Medulla oblongata (tissue), 1 donor: ENCODE data around the gene KIF27.
"Not testable (repeated sequence)": the region's sequence is repeated elsewhere in the genome, so short reads cannot be mapped to it uniquely, and the experiment has no call there.

ENCODE experiments used
- DNase-seq: peaks from one replicate; pipeline ENCODE4 v3.0.0-alpha.2; 2015; ENCODE audit errors: extremely low spot score

The KIF27 gene

DNA sequence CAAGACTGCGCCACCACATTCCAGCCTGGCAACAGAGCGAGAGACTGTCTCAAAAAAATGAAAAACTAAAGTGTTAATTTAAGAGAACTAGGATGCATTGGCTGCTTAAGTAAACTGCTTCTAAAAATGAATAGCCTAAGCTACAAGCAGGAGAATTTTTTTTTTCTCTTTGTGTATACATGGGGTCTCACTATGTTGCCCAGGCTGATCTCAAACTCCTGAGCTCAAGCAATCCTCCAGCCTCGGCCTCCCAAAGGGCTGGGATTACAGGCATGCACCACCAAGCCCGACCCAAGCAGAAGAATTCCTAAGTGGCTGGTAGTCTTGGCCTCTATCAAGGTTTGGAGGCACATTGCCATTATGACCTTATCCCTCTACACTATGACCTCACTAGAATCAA is 106.1 kb downstream of the KIF27 start:
- DNase-seq, result not testable (repeated sequence)

DNA sequence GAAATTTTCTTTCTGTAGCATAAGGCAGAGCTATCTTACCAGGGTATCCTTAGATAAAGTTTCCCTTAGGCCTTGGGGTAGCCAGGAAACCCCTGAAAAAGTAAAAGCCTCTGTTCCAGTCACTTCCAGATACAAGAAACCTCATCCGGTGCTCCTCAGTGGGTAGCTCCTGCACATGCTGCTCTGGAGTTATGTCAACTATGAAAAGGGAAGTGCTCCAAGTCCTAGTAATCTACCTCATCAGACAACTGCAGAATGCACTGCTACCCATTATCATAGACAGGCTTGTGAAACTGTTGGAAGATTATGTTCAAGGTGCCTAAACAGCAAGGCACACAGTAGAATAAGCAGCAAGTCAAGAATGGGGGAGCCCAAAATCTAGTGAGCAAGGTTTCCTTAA is 112.0 kb downstream of the KIF27 start:
- not testable (repeated sequence) for DNase-seq

DNA sequence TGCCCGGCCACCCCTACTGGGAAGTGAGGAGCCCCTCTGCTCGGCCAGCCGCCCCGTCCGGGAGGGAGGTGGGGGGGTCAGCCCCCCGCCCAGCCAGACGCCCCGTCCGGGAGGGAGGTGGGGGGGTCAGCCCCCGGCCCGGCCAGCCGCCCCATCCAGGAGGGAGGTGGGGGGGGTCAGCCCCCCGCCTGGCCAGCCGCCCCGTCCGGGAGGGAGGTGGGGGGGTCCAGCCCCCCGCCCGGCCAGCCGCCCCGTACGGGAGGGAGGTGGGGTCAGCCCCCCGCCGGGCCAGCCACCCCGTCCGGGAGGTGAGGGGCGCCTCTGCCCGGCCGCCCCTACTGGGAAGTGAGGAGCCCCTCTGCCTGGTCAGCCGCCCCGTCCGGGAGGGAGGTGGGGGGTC is 116.8 kb downstream of the KIF27 start:
- not testable (repeated sequence) for DNase-seq

DNA sequence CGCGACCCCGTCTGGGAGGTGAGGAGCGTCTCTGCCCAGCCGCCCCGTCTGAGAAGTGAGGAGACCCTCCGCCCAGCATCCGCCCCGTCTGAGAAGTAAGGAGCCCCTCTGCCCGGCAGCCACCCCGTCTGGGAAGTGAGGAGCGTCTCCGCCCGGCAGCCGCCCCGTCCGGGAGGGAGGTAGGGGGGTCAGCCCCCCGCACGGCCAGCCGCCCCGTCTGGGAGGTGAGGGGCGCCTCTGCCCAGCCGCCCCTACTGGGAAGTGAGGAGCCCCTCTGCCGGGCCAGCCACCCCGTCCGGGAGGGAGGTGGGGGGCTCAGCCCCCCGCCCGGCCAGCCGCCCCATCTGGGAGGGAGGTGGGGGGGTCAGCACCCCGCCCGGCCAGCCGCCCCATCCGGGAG is 117.3 kb downstream of the KIF27 start:
- DNase-seq, result not testable (repeated sequence)

DNA sequence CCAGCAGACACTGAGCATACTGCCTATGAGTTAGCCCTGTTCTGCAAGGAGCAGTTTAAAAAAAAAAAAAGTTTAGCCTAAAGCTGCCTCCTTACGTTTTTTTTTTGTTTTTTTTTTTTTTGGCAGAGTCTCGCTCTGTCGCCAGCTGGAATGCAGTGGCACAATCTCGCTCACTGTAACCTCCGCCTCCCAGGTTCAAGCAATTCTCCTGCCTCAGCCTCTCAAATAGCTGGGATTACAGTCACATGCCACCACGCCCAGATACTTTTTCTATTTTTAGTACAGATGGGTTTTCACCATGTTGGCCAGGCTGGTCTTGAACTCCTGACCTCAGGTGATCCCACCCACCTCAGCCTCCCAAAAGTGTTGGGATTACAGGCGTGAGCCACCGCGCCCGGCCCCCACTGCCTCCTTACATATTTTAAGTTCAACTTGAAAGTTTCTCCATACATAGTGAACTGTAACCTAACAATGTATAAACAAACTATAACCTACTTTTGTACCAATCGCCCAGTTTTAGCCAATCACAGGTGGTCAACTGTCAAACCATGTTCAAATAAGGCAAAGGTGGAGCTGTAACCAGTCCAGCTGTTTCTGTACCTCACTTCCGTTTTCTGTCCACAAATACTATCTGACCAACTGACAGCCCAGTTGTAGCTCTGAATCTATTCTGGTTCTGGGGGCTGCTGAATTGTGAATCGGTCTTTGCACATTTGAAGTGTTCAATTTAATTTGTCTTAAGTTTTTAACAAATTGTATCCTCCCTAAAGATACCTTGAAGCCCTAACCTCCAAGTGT is 120.8 kb downstream of the KIF27 start:
- no peak for DNase-seq

DNA sequence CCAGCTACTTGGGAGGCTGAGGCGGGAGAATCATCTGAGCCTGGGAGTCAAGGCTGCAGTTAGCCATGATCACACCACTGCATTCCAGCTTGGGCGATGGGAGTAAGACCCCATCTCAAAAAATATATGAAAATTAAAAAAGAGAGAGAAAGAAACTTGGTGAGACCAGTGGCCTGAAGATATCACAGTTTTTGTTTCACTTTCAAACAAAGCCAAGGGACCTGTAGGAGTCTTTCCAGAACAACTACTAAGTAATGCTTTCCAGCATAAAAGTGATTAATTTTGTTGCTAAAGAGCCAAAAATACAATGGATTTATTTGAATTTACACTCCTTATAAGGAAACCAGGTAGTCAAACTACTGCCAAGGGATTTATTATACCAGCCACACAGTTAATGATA is 127.2 kb downstream of the KIF27 start:
- DNase-seq, result no peak

DNA sequence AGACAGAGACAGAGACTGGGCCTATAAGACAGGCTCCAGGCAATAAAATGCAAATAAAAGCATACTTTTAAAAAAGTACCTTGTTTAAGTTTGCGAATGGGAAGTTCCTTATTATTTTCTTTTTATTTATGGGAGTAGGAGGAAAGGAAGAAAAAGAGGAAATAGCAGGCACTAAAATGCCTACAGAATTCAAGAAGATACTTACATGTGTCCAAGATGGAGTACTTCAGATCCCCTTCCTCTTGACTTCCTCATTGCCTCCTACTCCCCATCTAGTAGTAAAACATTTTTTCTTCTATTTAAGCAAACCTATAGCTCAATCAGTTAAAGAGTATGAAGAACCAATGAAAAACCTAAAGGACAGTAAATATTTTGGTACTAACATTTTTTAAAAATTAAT is 128.5 kb downstream of the KIF27 start:
- no peak for DNase-seq
